K562 (cell line): ENCODE measurements around the gene ABHD4.

Experiments
- MAFK ChIP-seq: IDR thresholded peaks from 2 replicates; pipeline ENCODE4 v1.6.1; 2011; ENCODE audit warnings: low read length, improper control_type of control experiment
- MYC ChIP-seq, 2 experiments: fragments of 250-450 bp in 1 of 2; sonication (Bioruptor Pico) in 1 of 2; IDR thresholded peaks; 2 replicates each; pipeline versions ENCODE4 v1.5.1 to v1.6.1; 2012 to 2021; ENCODE audit warnings: low read depth in 2 of 2, borderline replicate concordance in 1 of 2, improper control_type of control experiment in 1 of 2, low read length in 1 of 2, mild to moderate bottlenecking in 1 of 2, moderate library complexity in 1 of 2
- NFIC ChIP-seq: fragments of 450-650 bp; IDR thresholded peaks from 2 replicates; pipeline ENCODE4 v1.6.1; 2017; ENCODE audit warnings: mild to moderate bottlenecking, inconsistent platforms
- RCOR1 ChIP-seq, 2 experiments: IDR thresholded peaks; 2 replicates each; pipeline ENCODE4 v1.6.1; 2012; ENCODE audit warnings: low read depth in 2 of 2, low read length in 2 of 2, borderline replicate concordance in 1 of 2, improper control_type of control experiment in 1 of 2
- SMC3 ChIP-seq: conservative IDR thresholded peaks from 2 replicates; pipeline ENCODE4 v1.6.1; 2011; ENCODE audit warnings: low read depth, low read length, improper control_type of control experiment; ENCODE audit not compliant: insufficient read depth
- TAF15 ChIP-seq: fragments of 200-400 bp; formaldehyde crosslinking; IDR thresholded peaks from 2 replicates; pipeline ENCODE4 v1.6.1; 2017; ENCODE audit warnings: mild to moderate bottlenecking, low read depth, low read length, moderate library complexity
- UBTF ChIP-seq, 2 experiments: IDR thresholded peaks; 2 replicates each; pipeline ENCODE4 v1.6.1; 2012; ENCODE audit warnings: improper control_type of control experiment in 2 of 2, low read depth in 2 of 2, low read length in 2 of 2, borderline replicate concordance in 1 of 2
- TF ChIP-seq, protein P1 (sequence below): fragments of 450-650 bp; formaldehyde crosslinking; IDR thresholded peaks from 2 replicates; pipeline ENCODE4 v1.4.0; 2020; ENCODE audit warnings: mild to moderate bottlenecking, moderate library complexity
- TF ChIP-seq, protein P2 (sequence below), 3 experiments: IDR thresholded peaks in 2 of 3; conservative IDR thresholded peaks in 1 of 3; 2 replicates each; pipeline ENCODE4 v1.5.1; 2011 to 2012; ENCODE audit warnings: low read length in 3 of 3, mild to moderate bottlenecking in 3 of 3, control low read depth in 2 of 3, improper control_type of control experiment in 1 of 3, inconsistent platforms in 1 of 3, low read depth in 1 of 3, mixed read lengths in 1 of 3, moderate library complexity in 1 of 3; ENCODE audit not compliant: insufficient read depth in 2 of 3

DNA sequence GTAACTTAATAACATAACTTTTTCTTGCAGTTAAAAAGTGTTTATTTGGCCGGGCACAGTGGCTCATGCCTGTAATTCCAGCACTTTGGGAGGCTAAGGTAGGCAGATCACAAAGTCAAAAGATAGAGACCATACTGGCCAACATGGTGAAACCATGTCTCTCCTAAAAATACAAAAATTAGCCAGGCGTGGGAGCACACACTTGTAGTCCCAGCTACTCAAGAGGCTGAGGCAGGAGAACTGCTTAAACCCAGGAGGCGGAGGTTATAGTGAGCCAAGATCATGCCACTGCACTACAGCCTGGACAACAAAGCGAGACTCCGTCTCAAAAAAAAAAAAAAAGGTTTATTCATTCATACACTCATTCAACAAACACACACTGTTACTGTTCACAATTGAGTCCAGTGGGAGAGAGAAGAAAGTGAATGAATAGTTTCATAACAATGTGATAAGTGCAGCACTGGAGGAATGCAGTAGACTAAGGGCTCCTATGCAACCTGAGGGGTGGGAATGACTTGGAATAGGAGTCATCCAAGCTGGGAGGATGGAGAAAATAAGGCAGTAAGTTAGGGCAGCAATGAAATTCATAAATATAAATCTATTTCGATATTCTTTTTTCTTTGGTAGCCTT, 28.9 kb upstream of the ABHD4 start:
- TF ChIP-seq SMC3 = no peak
- TF ChIP-seq, protein P1, sequence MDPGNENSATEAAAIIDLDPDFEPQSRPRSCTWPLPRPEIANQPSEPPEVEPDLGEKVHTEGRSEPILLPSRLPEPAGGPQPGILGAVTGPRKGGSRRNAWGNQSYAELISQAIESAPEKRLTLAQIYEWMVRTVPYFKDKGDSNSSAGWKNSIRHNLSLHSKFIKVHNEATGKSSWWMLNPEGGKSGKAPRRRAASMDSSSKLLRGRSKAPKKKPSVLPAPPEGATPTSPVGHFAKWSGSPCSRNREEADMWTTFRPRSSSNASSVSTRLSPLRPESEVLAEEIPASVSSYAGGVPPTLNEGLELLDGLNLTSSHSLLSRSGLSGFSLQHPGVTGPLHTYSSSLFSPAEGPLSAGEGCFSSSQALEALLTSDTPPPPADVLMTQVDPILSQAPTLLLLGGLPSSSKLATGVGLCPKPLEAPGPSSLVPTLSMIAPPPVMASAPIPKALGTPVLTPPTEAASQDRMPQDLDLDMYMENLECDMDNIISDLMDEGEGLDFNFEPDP (CRISPR knock-in tag) = no peak
- no peak for TF ChIP-seq NFIC
- TF ChIP-seq MYC (IDR thresholded peaks at IDR 0.05; ENCODE audit: low read depth, low read length) = no peak
- no peak for TF ChIP-seq MYC (CRISPR knock-in tag; IDR thresholded peaks at IDR 0.05; ENCODE audit: borderline replicate concordance, low read depth)
- no peak for TF ChIP-seq UBTF (IDR thresholded peaks at IDR 0.05; ENCODE audit: borderline replicate concordance in 1 of 2, low read depth in 2 of 2, low read length in 2 of 2)
- TF ChIP-seq, protein P2, sequence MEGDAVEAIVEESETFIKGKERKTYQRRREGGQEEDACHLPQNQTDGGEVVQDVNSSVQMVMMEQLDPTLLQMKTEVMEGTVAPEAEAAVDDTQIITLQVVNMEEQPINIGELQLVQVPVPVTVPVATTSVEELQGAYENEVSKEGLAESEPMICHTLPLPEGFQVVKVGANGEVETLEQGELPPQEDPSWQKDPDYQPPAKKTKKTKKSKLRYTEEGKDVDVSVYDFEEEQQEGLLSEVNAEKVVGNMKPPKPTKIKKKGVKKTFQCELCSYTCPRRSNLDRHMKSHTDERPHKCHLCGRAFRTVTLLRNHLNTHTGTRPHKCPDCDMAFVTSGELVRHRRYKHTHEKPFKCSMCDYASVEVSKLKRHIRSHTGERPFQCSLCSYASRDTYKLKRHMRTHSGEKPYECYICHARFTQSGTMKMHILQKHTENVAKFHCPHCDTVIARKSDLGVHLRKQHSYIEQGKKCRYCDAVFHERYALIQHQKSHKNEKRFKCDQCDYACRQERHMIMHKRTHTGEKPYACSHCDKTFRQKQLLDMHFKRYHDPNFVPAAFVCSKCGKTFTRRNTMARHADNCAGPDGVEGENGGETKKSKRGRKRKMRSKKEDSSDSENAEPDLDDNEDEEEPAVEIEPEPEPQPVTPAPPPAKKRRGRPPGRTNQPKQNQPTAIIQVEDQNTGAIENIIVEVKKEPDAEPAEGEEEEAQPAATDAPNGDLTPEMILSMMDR (IDR thresholded peaks at IDR 0.05 in 2 of 3, conservative IDR thresholded peaks at IDR 0.05 in 1 of 3; ENCODE audit: insufficient read depth in 2 of 3, low read depth in 1 of 3, low read length in 3 of 3) = no peak
- TF ChIP-seq RCOR1 (IDR thresholded peaks at IDR 0.05; ENCODE audit: borderline replicate concordance in 1 of 2, low read depth in 2 of 2, low read length in 2 of 2) = no peak
- TF ChIP-seq MAFK = no peak
- TF ChIP-seq TAF15 = no peak
